HCT116 (cell line): ENCODE measurements around the gene CSH1. TPM values are rescaled to one million over a fixed set of nuclear protein-coding genes. Genes with fewer than 3 reads are reported as not detected.
"Not testable (repeated sequence)": the region's sequence is repeated elsewhere in the genome, so short reads cannot be mapped to it uniquely, and the experiment has no call there.

Experiments used
- ATAC-seq: fragments of 200-7000 bp; cut with Tn5 transposase; 2 replicates; pipeline ENCODE4 v1.9.1; 2020; ENCODE audit warnings: mild to moderate bottlenecking, moderate library complexity
- BruUV-seq: library from RNA; stranded (reverse); fragments of 400-500 nt; replicated peaks from 2 replicates; lab custom pipeline; 2021; lab: Mats Ljungman, UMichigan
- CTCF ChIA-PET: fragments of 300-600 bp; sonication (Branson Sonifier 250); formaldehyde crosslinking; loops from one replicate; lab custom pipeline; 2021; ENCODE audit warnings: antibody characterized with exemption; lab: Charles Lee
- POLR2A ChIA-PET: fragments of 300-600, 350-600 bp; sonication (Branson Sonifier 250); formaldehyde crosslinking; loops from one replicate; lab custom pipeline; 2021; ENCODE audit warnings: antibody characterized with exemption; lab: Charles Lee
- RAD21 ChIA-PET, 2 experiments: fragments of 300-600 bp; sonication (Branson Sonifier 250); formaldehyde crosslinking; loops; one replicate each; lab custom pipeline; 2023; ENCODE audit warnings: low total read pairs in 2 of 2; ENCODE audit not compliant: uncharacterized antibody in 2 of 2, unreplicated experiment in 2 of 2, low non-redundant PET in 1 of 2; lab: Charles Lee
- DNase-seq: peaks from one replicate; pipeline ENCODE4 v3.0.0-alpha.2; 2010; ENCODE audit warnings: low read depth, low spot score
- H2AFZ ChIP-seq: fragments of 200-600 bp; shearing (Covaris generic), sonication (generic); 2 replicates; pipeline ENCODE4 v1.6.1; 2017; ENCODE audit warnings: low read depth, mixed run types, mixed read lengths, antibody characterized with exemption, low read length; ENCODE audit not compliant: poor library complexity, severe bottlenecking
- H3K27ac ChIP-seq: 2 replicates; pipeline ENCODE4 v1.5.1; 2012; ENCODE audit warnings: low read depth, low read length
- H3K27me3 ChIP-seq: fragments of 200-600 bp; sonication (generic); 2 replicates; pipeline ENCODE4 v1.6.1; 2016; ENCODE audit warnings: mixed run types, low read length, mixed read lengths; ENCODE audit not compliant: insufficient read depth
- H3K36me3 ChIP-seq, 2 experiments: fragments of 200-500 bp in 1 of 2; fragments of 200-600 bp in 1 of 2; sonication (Bioruptor generic) in 1 of 2; sonication (generic) in 1 of 2; 2 replicates each; pipeline versions ENCODE4 v1.5.1 to v1.6.1; 2014 to 2016; ENCODE audit warnings: low read length in 2 of 2, inconsistent platforms in 1 of 2, mixed read lengths in 1 of 2, mixed run types in 1 of 2; ENCODE audit not compliant: insufficient read depth in 2 of 2, control insufficient read depth in 1 of 2
- H3K4me1 ChIP-seq, 2 experiments: fragments of 200-600 bp in 1 of 2; sonication (generic) in 1 of 2; 2 replicates each; pipeline versions ENCODE4 v1.5.1 to v1.6.1; 2012 to 2017; ENCODE audit warnings: low read length in 2 of 2, inconsistent platforms in 1 of 2, mild to moderate bottlenecking in 1 of 2, mixed read lengths in 1 of 2, mixed run types in 1 of 2, moderate library complexity in 1 of 2; ENCODE audit not compliant: insufficient read depth in 2 of 2, control insufficient read depth in 1 of 2
- H3K4me2 ChIP-seq: fragments of 200-600 bp; sonication (generic); 2 replicates; pipeline ENCODE4 v1.6.1; 2017; ENCODE audit warnings: mixed run types, low read length, mixed read lengths
- H3K4me3 ChIP-seq, 2 experiments: fragments of 200-600 bp in 1 of 2; sonication (generic) in 1 of 2; replicated peaks in 1 of 2; 2 replicates each; pipeline ENCODE4 v1.5.1; 2011 to 2016; ENCODE audit warnings: low read length in 2 of 2, control low read depth in 1 of 2, low read depth in 1 of 2, mild to moderate bottlenecking in 1 of 2, mixed read lengths in 1 of 2, mixed run types in 1 of 2
- H3K79me2 ChIP-seq: fragments of 200-600 bp; sonication (generic); 2 replicates; pipeline ENCODE4 v1.6.1; 2017; ENCODE audit warnings: mild to moderate bottlenecking, mixed run types, low read length, moderate library complexity, mixed read lengths; ENCODE audit not compliant: insufficient read depth
- H3K9ac ChIP-seq: fragments of 200-600 bp; sonication (generic); 2 replicates; pipeline ENCODE4 v1.6.1; 2016; ENCODE audit warnings: low read length, mixed read lengths
- H3K9me2 ChIP-seq: fragments of 200-600 bp; sonication (generic), shearing (Covaris generic); 2 replicates; pipeline ENCODE4 v1.6.1; 2017; ENCODE audit warnings: mixed run types, mild to moderate bottlenecking, moderate library complexity; ENCODE audit not compliant: insufficient read depth
- H3K9me3 ChIP-seq, 2 experiments: fragments of 200-500 bp in 1 of 2; fragments of 200-600 bp in 1 of 2; sonication (Bioruptor generic) in 1 of 2; sonication (generic) in 1 of 2; 2 replicates each; pipeline ENCODE4 v1.6.1; 2014 to 2017; ENCODE audit warnings: low read length in 2 of 2, mixed read lengths in 2 of 2, inconsistent platforms in 1 of 2, low read depth in 1 of 2, mild to moderate bottlenecking in 1 of 2, mixed run types in 1 of 2, moderate library complexity in 1 of 2; ENCODE audit not compliant: control insufficient read depth in 1 of 2, insufficient read depth in 1 of 2
- H4K20me1 ChIP-seq: fragments of 200-600 bp; sonication (generic), shearing (Covaris generic); 2 replicates; pipeline ENCODE4 v1.6.1; 2017; ENCODE audit warnings: mixed run types, mild to moderate bottlenecking, moderate library complexity; ENCODE audit not compliant: insufficient read depth
- CTCF ChIP-seq, 3 experiments: fragments of 200-600 bp in 1 of 3; sonication (generic) in 1 of 3; IDR thresholded peaks in 2 of 3; conservative IDR thresholded peaks in 1 of 3; 2 replicates each; pipeline ENCODE4 v1.5.1; 2012 to 2017; ENCODE audit warnings: low read depth in 2 of 3, low read length in 2 of 3, antibody characterized with exemption in 1 of 3, borderline replicate concordance in 1 of 3, control low read depth in 1 of 3, mild to moderate bottlenecking in 1 of 3, mixed read lengths in 1 of 3, mixed run types in 1 of 3, moderate library complexity in 1 of 3; ENCODE audit not compliant: insufficient read depth in 1 of 3
- RAD21 ChIP-seq: IDR thresholded peaks from 2 replicates; pipeline ENCODE4 v1.6.1; 2012; ENCODE audit warnings: low read depth, mild to moderate bottlenecking
- intact Hi-C: fragments of 100-400 bp; cut with micrococcal nuclease; formaldehyde crosslinking; loops from 2 replicates; pipeline ENCODE4 v1.10.0; 2022
- total RNA-seq: library from RNA; stranded (reverse); gene quantifications from one replicate; pipeline ENCODE4 v1.2.1, GENCODE V29; 2021; ENCODE audit not compliant: unreplicated experiment

CSH1 gene
- total RNA-seq, 1 experiment from 2014 or later = not detected

DNA sequence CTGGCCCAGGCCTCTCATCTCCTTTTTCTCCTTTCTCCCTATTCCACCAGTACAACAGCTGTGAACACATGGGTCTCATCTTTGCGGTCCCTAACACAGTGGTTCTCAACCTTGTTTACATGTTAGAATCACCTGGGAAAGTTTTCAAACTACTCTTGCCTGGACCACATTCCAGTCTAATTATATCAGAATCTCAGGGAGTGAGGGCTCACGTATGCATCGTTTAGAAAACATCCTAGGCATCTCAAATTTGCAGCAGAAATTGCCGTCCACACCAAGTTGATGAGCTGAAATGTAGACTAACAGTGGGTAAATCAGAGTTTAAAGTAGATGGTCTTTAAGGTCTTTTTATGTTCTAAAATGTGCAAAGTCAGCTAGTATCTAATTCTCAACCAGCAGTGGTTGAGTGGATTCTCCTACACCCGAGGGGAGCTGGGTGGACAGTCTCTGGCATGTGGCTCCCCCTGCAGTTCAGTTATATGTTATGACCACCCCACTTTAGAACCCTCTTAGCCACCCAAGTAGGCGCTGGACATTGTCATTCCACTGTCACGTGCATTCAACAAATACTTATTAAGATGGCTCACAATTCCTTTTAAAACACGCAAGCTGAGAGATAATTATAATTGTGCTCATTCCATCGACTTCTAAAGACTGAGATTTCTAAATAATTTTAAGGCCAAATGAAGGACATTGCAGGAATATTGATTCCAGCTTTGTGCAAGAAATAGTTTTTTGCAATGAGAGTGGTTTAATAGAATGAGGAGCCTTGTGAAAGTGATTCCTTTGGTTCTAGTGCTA lies 26.7 kb downstream of the CSH1 start:
- H3K27ac ChIP-seq, H3K9me3 ChIP-seq, H3K79me2 ChIP-seq, H3K27me3 ChIP-seq, POLR2A ChIA-PET, DNase-seq, intact Hi-C loops, H3K4me3 ChIP-seq, RAD21 ChIA-PET, H3K9me2 ChIP-seq, BruUV-seq, H3K9ac ChIP-seq, H3K36me3 ChIP-seq, H4K20me1 ChIP-seq: not testable (repeated sequence)
- peak; percentile 75 for ATAC-seq
- TF ChIP-seq CTCF (IDR thresholded peaks at IDR 0.05 in 2 of 3, conservative IDR thresholded peaks at IDR 0.05 in 1 of 3; ENCODE audit: borderline replicate concordance in 1 of 3, insufficient read depth in 1 of 3, low read depth in 2 of 3, low read length in 2 of 3) (peak; percentile 9 to 53 (median 51); a peak in 4 of 6 replicates), RAD21 (peak; percentile 24; the same call in 1 of the 2 replicates)
- CTCF ChIA-PET = interaction anchor here (1.1 to 1.7 kb wide), 5 partner anchors 10 to 264 kb away, joined by 3 to 6 read pairs (median 4); partner anchors contain the start of gene GH2
- H3K4me1 ChIP-seq = peaks cover 0 to 13% of the 10 kb centered on the region in 2 experiments; a peak in 2 of 4 replicates
- H2AFZ ChIP-seq = peak overlapping the region; percentile 1
- H3K4me2 ChIP-seq = peak overlapping the region; percentile 4

DNA sequence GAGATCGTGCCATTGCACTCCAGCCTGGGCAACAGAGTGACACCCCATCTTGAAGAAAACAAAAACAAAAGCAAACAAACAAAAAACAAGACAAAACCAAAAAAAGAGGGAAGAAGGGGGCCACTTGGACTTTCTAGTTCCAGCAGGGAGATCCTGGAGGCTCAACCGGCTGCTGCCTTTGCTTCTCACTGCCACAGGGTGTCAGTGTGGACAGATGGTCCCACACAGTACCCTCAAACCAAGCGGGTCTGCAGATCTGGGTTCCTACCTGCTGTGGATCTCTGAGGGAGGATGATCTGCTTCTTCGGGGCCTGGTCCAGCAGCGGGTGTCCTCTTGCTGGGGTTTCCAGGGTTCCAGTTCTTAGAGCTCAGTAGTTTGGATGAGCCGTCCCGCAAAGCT lies 29.7 kb downstream of the CSH1 start:
- CTCF ChIA-PET = interaction anchor here (0.7 to 2.3 kb wide), 17 partner anchors 10 to 508 kb away, joined by 3 to 12 read pairs (median 4); partner anchors contain the start of genes GH2 and SMARCD2
- H3K9me3 ChIP-seq, H3K27me3 ChIP-seq, DNase-seq, H3K9me2 ChIP-seq, H3K4me3 ChIP-seq, intact Hi-C loops, H3K36me3 ChIP-seq, H3K79me2 ChIP-seq, H3K4me2 ChIP-seq, BruUV-seq, RAD21 ChIA-PET, H2AFZ ChIP-seq, H4K20me1 ChIP-seq, H3K9ac ChIP-seq, H3K27ac ChIP-seq: not testable (repeated sequence)
- POLR2A ChIA-PET = interaction anchor here (1.0 kb wide), 1 partner anchor 20 kb away, joined by 3 read pairs; no protein-coding TSS in a partner anchor
- ATAC-seq = peak; percentile 80
- H3K4me1 ChIP-seq = peaks cover 0 to 13% of the 10 kb centered on the region in 2 experiments; a peak in 2 of 4 replicates
- TF ChIP-seq CTCF (IDR thresholded peaks at IDR 0.05 in 2 of 3, conservative IDR thresholded peaks at IDR 0.05 in 1 of 3; ENCODE audit: borderline replicate concordance in 1 of 3, insufficient read depth in 1 of 3, low read depth in 2 of 3, low read length in 2 of 3) = peak; percentile 1 to 38 (median 12); a peak in 4 of 6 replicates
